Calu3 (cell line): ENCODE data around the gene PITPNM3. TPM values are rescaled to one million over a fixed set of nuclear protein-coding genes. Genes with fewer than 3 reads are reported as not detected.

Experiments
- BruUV-seq: library from RNA; stranded (reverse); fragments of 400-500 nt; replicated peaks from 2 replicates; lab custom pipeline; 2021; lab: Mats Ljungman, UMichigan
- CTCF ChIA-PET: fragments of 300-600 bp; sonication (Branson Sonifier 250); formaldehyde crosslinking; loops from one replicate; lab custom pipeline; 2022; ENCODE audit warnings: antibody characterized with exemption; lab: Charles Lee
- DNase-seq: peaks from one replicate; pipeline ENCODE4 v3.0.0; 2022
- H3K27ac Mint-ChIP-seq: one replicate; pipeline ENCODE4 v1.8.0; 2022; ENCODE audit warnings: mixed read lengths; ENCODE audit not compliant: unreplicated experiment
- H3K27me3 Mint-ChIP-seq: one replicate; pipeline ENCODE4 v1.8.0; 2022; ENCODE audit warnings: mixed read lengths; ENCODE audit not compliant: unreplicated experiment
- H3K36me3 Mint-ChIP-seq: one replicate; pipeline ENCODE4 v1.8.0; 2022; ENCODE audit warnings: mild to moderate bottlenecking, moderate library complexity, mixed read lengths; ENCODE audit not compliant: insufficient read depth, unreplicated experiment
- H3K4me1 Mint-ChIP-seq: one replicate; pipeline ENCODE4 v1.8.0; 2022; ENCODE audit warnings: mild to moderate bottlenecking, low read depth, mixed read lengths; ENCODE audit not compliant: unreplicated experiment
- H3K4me3 Mint-ChIP-seq: one replicate; pipeline ENCODE4 v1.8.0; 2022; ENCODE audit warnings: mild to moderate bottlenecking, low read depth, moderate library complexity, mixed read lengths; ENCODE audit not compliant: unreplicated experiment
- H3K9me3 Mint-ChIP-seq: one replicate; pipeline ENCODE4 v1.8.0; 2022; ENCODE audit warnings: low read depth, mixed read lengths; ENCODE audit not compliant: unreplicated experiment
- CTCF ChIP-seq: fragments of 200-600 bp; IDR thresholded peaks from one replicate; pipeline ENCODE4 v1.8.0; 2022; ENCODE audit warnings: antibody characterized with exemption; ENCODE audit not compliant: unreplicated experiment
- intact Hi-C: fragments of 100-400 bp; cut with micrococcal nuclease; formaldehyde crosslinking; loops from one replicate; pipeline ENCODE4 v1.10.0; 2022; ENCODE audit not compliant: unreplicated experiment
- total RNA-seq: library from RNA; stranded (reverse); gene quantifications from 2 replicates; pipeline ENCODE4 v1.2.3, GENCODE V29; 2022

The PITPNM3 gene
- total RNA-seq, 1 experiment from 2014 or later, result 10.7 TPM

DNA sequence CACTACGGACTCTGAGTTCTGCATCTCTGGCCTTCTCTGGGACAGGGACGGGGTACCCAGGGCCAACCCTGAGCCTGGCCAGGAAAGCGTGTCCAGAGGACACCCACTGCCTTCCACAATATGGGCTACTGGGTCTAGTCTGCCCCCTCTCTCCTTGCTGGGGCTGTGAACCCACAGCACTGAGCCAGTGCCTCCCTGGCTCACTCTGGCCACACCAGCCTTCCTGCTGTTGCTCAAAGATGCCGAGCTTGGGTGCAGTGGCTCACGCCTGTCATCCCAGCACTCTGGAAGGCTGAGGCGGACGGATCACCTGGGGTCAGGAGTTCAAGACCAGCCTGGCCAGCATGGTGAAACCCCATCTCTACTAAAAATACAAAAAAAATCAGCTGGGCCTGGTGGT lies 24.8 kb downstream of the PITPNM3 start:
- no peak overlapping the region for H3K4me3 Mint-ChIP-seq
- H3K36me3 Mint-ChIP-seq, result peaks cover 3% of the 10 kb centered on the region
- no peaks in the 10 kb centered on the region for H3K9me3 Mint-ChIP-seq
- CTCF ChIA-PET, result interaction anchor here (0.8 kb wide), 1 partner anchor 10 kb away, joined by 4 read pairs; no protein-coding TSS in a partner anchor
- TF ChIP-seq CTCF, result no peak
- H3K4me1 Mint-ChIP-seq, result no peaks in the 10 kb centered on the region
- H3K27me3 Mint-ChIP-seq, result no peaks in the 10 kb centered on the region
- DNase-seq, result no peak
- intact Hi-C loops, result no loop called here
- no peak overlapping the region for H3K27ac Mint-ChIP-seq
- no TSS peak for BruUV-seq

DNA sequence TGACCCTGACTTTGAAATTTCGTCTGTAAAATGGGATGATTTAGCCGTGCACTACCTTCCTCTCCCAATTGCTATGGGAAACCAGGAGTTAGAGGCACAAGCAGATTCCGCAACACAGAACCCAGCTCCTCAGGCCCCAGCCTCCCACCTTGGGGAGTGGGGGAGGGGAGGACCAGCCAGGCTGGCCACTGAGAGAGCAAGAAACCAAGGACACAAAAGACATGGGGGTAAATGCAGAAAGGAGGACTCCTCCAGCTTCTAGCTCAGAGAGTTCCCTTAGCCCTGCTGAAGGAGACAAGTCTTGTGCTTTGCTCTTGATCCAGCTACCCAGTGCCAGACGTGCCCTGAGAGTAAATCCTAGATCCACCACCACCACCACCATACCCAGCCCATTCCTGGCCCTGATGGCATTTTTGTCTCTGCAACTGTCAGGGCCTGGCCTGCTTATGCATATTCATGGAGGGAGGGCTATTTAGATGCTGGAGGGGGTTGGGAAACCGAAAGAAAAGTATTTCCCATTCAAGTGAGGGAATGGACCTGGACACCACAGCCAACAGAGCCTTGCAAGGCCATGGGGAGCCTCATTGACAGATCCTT lies 25.9 kb downstream of the PITPNM3 start:
- CTCF ChIA-PET, result no interaction called here
- Mint-ChIP-seq H3K9me3 (no peaks in the 10 kb centered on the region), H3K27ac (no peak overlapping the region), H3K27me3 (no peaks in the 10 kb centered on the region), H3K4me1 (no peaks in the 10 kb centered on the region), H3K4me3 (no peak overlapping the region), H3K36me3 (no peaks in the 10 kb centered on the region)
- DNase-seq, result no peak
- no TSS peak for BruUV-seq
- no peak for TF ChIP-seq CTCF
- intact Hi-C loops, result no loop called here

DNA sequence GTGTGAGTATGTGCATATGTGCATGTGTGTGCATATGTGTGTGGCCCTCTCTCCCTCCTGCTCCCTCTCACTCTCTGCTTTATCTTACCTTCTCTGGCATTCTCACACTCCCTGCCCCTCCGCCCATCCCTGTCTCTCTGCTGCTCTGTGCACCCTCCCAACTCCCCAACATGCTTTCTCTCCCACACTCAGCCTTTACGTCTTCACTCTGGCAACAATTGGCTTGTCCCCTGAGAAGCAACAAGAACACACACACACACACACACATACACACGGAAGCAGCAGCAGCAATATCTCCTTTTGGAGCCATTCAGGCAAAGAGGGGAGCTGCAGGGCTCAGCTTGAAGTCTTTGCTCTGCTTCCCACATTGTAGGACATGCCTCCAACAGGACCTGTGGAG lies 27.8 kb downstream of the PITPNM3 start:
- Mint-ChIP-seq H3K4me1 (peaks cover 17% of the 10 kb centered on the region), H3K4me3 (no peak overlapping the region), H3K27ac (no peak overlapping the region), H3K9me3 (peaks cover 2% of the 10 kb centered on the region), H3K36me3 (peaks cover 8% of the 10 kb centered on the region), H3K27me3 (no peaks in the 10 kb centered on the region)
- DNase-seq, result no peak
- TF ChIP-seq CTCF, result no peak
- no TSS peak for BruUV-seq
- intact Hi-C loops, result no loop called here
- CTCF ChIA-PET, result no interaction called here

GRCh38 chr17:6526362-6527152 lies 29.8 kb downstream of the PITPNM3 start:
- peaks cover 36% of the 10 kb centered on the region for H3K4me1 Mint-ChIP-seq

More at GRCh38 chr17:6526362-6527152, 29.8 kb downstream of the PITPNM3 start:
- peaks cover 14% of the 10 kb centered on the region for H3K36me3 Mint-ChIP-seq
- peaks cover 2% of the 10 kb centered on the region for H3K9me3 Mint-ChIP-seq
- CTCF ChIA-PET, result interaction anchor here (1.1 kb wide), 1 partner anchor 29 kb away, joined by 3 read pairs; no protein-coding TSS in a partner anchor
- H3K4me3 Mint-ChIP-seq, result no peak overlapping the region
- no peak for TF ChIP-seq CTCF
- intact Hi-C loops, result no loop called here
- DNase-seq, result no peak
- H3K27ac Mint-ChIP-seq, result no peak overlapping the region
- no peaks in the 10 kb centered on the region for H3K27me3 Mint-ChIP-seq
- BruUV-seq, result no TSS peak
